Right lobe of liver (tissue), 6 donors: ENCODE measurements around the gene GRIK1. TPM values are rescaled to one million over a fixed set of nuclear protein-coding genes. Genes with fewer than 3 reads are reported as not detected.

Source experiments
- ATAC-seq, 4 donors: fragments of 200-7000 bp; cut with Tn5 transposase; one replicate each; pipeline ENCODE4 v1.9.1; 2020; ENCODE audit warnings: mild to moderate bottlenecking in 4 of 4, moderate library complexity in 4 of 4
- DNase-seq, 3 donors: peaks; one replicate each; pipeline ENCODE4 v3.0.0-alpha.2; 2020
- H3K27ac ChIP-seq, 3 donors: fragments of 200-600 bp; one replicate each; pipeline ENCODE4 v1.8.0; 2022
- H3K27me3 ChIP-seq, 2 donors: fragments of 200-600 bp; one replicate each; pipeline ENCODE4 v1.8.0; 2022
- H3K36me3 ChIP-seq, 4 donors: fragments of 200-600 bp; sonication (generic) in 1 of 4; one replicate each; pipeline versions ENCODE4 v1.5.1 to v1.8.0; 2017 to 2022; ENCODE audit warnings: control low read depth in 1 of 4
- H3K4me1 ChIP-seq, 4 donors: fragments of 200-600 bp; sonication (generic) in 1 of 4; one replicate each; pipeline versions ENCODE4 v1.5.1 to v1.8.0; 2017 to 2022; ENCODE audit warnings: control low read depth in 1 of 4
- H3K4me3 ChIP-seq, 3 donors: fragments of 200-600 bp; one replicate each; pipeline ENCODE4 v1.8.0; 2022
- H3K9me3 ChIP-seq, 4 donors: fragments of 200-600 bp; sonication (generic) in 1 of 4; one replicate each; pipeline versions ENCODE4 v1.5.1 to v1.8.0; 2017 to 2022; ENCODE audit warnings: control low read depth in 1 of 4
- POLR2A ChIP-seq: fragments of 450-650 bp; IDR thresholded peaks from one replicate; pipeline ENCODE4 v1.6.1; 2017; ENCODE audit warnings: antibody characterized with exemption, mild to moderate bottlenecking
- WGBS: methylation state at CpG from one replicate; pipeline ENCODE4 v1.1.6; 2018; ENCODE audit warnings: low coverage, low lambda C conversion rate; ENCODE audit not compliant: insufficient coverage; ENCODE audit errors: missing lambda C conversion rate; 5-methylcytosine and 5-hydroxymethylcytosine counted together
- intact Hi-C, 2 donors: fragments of 100-400 bp; cut with DNase I; formaldehyde crosslinking; loops; one replicate each; pipeline versions ENCODE4 v1.11.2 to v1.14.1; 2022
- total RNA-seq, 6 experiments: library from RNA; depleted of rRNA in 2 of 6; stranded (reverse); fragments of >200 nt in 2 of 6; fragmentation: NEBNext Ultra II Directional in 3 of 6; extraction: Animal tissue kit (Norgen Biotek cat#: 25700) in 3 of 6; gene quantifications; one replicate each; pipeline versions ENCODE4 v1.1.0 to v1.2.4, GENCODE V29; 2016 to 2023
- TF ChIP-seq, protein P1 (sequence below), 4 donors: fragments of 200-600 bp in 3 of 4; fragments of 450-650 bp in 1 of 4; IDR thresholded peaks; one replicate each; pipeline versions ENCODE4 v1.5.1 to v1.8.0; 2016 to 2022; ENCODE audit warnings: antibody characterized with exemption in 4 of 4, mild to moderate bottlenecking in 2 of 4
- donor health status: DM: no; HTN: yes; CAD: no.
- donor health status: DM: no; HTN: no; CAD: no.
- donor health status: DM: no; HTN: no; CAD: no.
- donor health status: DM: no; HTN: yes; CAD: no.
- donor health status: DM: no; HTN: yes; CAD: no.

The GRIK1 gene
- total RNA-seq, 6 experiments from 2014 or later, result not detected

GRCh38 chr21:29721964-29722363, 217.8 kb downstream of the GRIK1 start:
- 88% methylated on average over 2 of the region's 2 CpGs for WGBS
- Histone ChIP-seq H3K36me3 (no peaks in the 10 kb centered on the region), H3K27ac (no peak overlapping the region), H3K27me3 (no peaks in the 10 kb centered on the region), H3K9me3 (no peaks in the 10 kb centered on the region), H3K4me3 (no peak overlapping the region), H3K4me1 (peaks cover 0 to 9% (median 3%) of the 10 kb centered on the region in 4 donors)
- intact Hi-C loops, result no loop called here
- TF ChIP-seq, protein P1, sequence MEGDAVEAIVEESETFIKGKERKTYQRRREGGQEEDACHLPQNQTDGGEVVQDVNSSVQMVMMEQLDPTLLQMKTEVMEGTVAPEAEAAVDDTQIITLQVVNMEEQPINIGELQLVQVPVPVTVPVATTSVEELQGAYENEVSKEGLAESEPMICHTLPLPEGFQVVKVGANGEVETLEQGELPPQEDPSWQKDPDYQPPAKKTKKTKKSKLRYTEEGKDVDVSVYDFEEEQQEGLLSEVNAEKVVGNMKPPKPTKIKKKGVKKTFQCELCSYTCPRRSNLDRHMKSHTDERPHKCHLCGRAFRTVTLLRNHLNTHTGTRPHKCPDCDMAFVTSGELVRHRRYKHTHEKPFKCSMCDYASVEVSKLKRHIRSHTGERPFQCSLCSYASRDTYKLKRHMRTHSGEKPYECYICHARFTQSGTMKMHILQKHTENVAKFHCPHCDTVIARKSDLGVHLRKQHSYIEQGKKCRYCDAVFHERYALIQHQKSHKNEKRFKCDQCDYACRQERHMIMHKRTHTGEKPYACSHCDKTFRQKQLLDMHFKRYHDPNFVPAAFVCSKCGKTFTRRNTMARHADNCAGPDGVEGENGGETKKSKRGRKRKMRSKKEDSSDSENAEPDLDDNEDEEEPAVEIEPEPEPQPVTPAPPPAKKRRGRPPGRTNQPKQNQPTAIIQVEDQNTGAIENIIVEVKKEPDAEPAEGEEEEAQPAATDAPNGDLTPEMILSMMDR (IDR thresholded peaks at IDR 0.05), result no peak
- TF ChIP-seq POLR2A, result no peak
- ATAC-seq (no peak), DNase-seq (no peak)

DNA sequence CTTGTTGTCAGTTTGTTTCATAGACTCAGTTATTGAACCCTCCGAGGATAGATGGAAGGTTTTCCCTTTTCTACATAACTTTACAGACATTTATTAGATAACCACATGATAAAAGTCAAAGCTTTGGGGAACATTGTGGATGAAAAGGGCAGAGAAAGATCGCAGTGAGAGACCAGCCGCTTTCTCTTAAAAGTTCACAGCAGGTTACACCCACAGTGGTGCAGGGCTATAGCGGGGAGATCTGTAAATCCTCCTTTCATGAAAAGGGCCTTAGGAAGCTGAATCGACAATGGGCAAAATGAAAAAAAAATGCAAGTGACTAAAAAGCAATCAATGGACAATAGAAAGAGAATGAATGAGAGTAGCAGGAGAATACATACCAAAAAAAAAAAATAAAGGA, 218.6 kb downstream of the GRIK1 start:
- intact Hi-C loops, result no loop called here
- Histone ChIP-seq H3K4me3 (no peak overlapping the region), H3K9me3 (no peaks in the 10 kb centered on the region), H3K27ac (no peak overlapping the region), H3K27me3 (no peaks in the 10 kb centered on the region), H3K36me3 (no peaks in the 10 kb centered on the region), H3K4me1 (peaks cover 0 to 9% (median 3%) of the 10 kb centered on the region in 4 donors)
- ATAC-seq, result no peak
- WGBS, result 82% methylated on average over 5 of the region's 5 CpGs
- no peak for TF ChIP-seq POLR2A
- TF ChIP-seq, protein P1 (IDR thresholded peaks at IDR 0.05), result no peak
- DNase-seq, result no peak

DNA sequence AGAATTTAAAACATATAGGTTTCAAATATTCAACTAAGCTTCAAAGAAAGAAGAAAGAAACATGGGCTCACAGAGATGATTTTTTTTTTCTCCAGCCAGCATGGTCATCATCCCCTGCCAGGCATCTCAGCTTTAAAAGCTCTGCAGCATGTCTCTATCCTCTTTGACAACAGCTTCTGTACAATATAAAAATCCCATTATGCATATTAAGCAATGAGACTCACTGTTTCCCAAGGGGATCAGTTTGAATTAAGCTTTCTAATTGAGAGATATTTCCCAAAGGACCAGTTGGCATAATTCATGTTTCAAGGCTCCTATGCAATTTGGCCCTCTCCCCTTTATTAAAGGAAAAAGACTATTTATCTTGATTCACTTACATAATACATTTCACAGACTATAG, 220.3 kb downstream of the GRIK1 start:
- ATAC-seq, result no peak
- Histone ChIP-seq H3K9me3 (no peaks in the 10 kb centered on the region), H3K27ac (no peak overlapping the region), H3K4me1 (no peaks in the 10 kb centered on the region), H3K27me3 (no peaks in the 10 kb centered on the region), H3K36me3 (no peaks in the 10 kb centered on the region), H3K4me3 (no peak overlapping the region)
- intact Hi-C loops, result no loop called here
- TF ChIP-seq, protein P1 (IDR thresholded peaks at IDR 0.05), result no peak
- no peak for TF ChIP-seq POLR2A
- DNase-seq, result no peak

GRCh38 chr21:29718081-29718815, 221.5 kb downstream of the GRIK1 start:
- Histone ChIP-seq H3K9me3 (no peaks in the 10 kb centered on the region), H3K4me3 (no peak overlapping the region), H3K27ac (no peak overlapping the region), H3K27me3 (no peaks in the 10 kb centered on the region), H3K4me1 (no peaks in the 10 kb centered on the region), H3K36me3 (no peaks in the 10 kb centered on the region)
- intact Hi-C loops, result no loop called here
- DNase-seq (no peak), ATAC-seq (no peak)
- WGBS, result 86% methylated on average over 2 of the region's 3 CpGs
- TF ChIP-seq, protein P1 (IDR thresholded peaks at IDR 0.05), result no peak
- TF ChIP-seq POLR2A, result no peak
